GM13976 (cell line): ENCODE measurements around the gene EIF1.
A peak's percentile ranks its signal among the peaks of the same experiment; 100 is the strongest.

ENCODE experiments used
- DNase-seq: peaks from one replicate; pipeline ENCODE4 v3.0.0; 2012; ENCODE audit warnings: low spot score
- CTCF ChIP-seq: IDR thresholded peaks from 2 replicates; pipeline ENCODE4 v1.5.1; 2012; ENCODE audit warnings: borderline replicate concordance, mild to moderate bottlenecking; ENCODE audit not compliant: insufficient read depth; ENCODE audit errors: extremely low read depth, missing control alignments, control extremely low read depth
- in situ Hi-C: fragments of 300-500 bp; cut with MboI; formaldehyde crosslinking; loops from one replicate; pipeline ENCODE4 v1.12.0; 2022; ENCODE audit warnings: low sequenced_read_pairs, mixed read lengths, inconsistent platforms; ENCODE audit not compliant: unreplicated experiment

Gene EIF1

DNA sequence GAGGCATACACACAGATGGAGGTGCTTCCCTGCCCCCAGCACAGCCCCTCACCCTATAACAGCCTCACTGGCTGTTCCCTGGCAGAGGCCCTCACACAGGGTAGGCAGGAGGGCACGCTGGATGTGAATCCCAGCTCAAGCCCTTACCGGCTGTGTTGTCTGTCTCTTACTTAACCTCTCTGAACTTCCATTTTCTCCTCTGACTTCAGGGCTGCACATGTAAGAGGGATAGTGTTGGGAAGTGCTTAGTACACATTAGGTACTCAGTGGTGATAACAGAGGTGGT is 24.6 kb upstream of the EIF1 start:
- DNase-seq, result no peak
- TF ChIP-seq CTCF, result no peak
- in situ Hi-C loops, result loop anchor here (10.0 to 25.0 kb wide), 2 partner anchors 119 to 752 kb away; no protein-coding TSS in a partner anchor

- TF ChIP-seq CTCF, result no peak
- no peak for DNase-seq
- in situ Hi-C loops, result loop anchor here (10.0 to 25.0 kb wide), 2 partner anchors 120 to 753 kb away; no protein-coding TSS in a partner anchor
Measured at GRCh38 chr17:41664587-41665565, 23.8 kb upstream of the EIF1 start.

DNA sequence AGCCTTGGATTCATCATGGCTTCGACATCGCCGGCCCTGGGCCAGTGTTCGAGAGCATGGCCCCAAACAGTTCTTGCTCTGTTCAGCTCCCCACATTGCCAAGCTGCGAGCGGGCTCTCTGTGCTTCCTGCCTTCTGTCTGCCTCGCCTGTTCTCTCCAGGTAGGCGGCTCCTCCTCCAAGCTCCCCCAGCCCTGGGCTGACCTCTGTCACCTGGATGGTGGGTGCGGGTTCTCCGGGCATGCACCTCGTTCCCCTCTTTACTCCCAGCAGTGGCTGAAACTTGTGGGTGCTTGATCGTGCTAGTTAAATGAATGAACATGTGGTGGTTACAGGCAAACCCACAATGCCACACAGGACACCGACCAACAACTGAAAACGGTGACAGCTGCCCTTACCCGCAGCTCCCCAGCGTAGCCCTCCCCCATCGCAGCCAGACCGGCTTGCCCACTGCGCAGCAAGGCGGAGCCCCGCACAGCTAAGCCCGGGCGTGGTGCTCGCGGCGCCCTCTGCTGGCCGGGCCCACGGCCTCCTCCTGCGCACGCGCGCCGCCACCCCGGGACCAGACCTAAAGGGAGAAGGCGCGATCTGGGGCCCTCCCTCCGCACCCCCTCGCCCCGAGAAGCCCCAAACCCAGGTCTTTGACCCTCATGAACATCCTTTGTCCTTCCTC is 23.0 kb upstream of the EIF1 start:
- in situ Hi-C loops, result loop anchor here (10.0 to 25.0 kb wide), 2 partner anchors 121 to 753 kb away; no protein-coding TSS in a partner anchor
- TF ChIP-seq CTCF, result peak; percentile 99
- DNase-seq, result peak; percentile 94

- in situ Hi-C loops, result loop anchor here (10.0 to 25.0 kb wide), 2 partner anchors 121 to 754 kb away; no protein-coding TSS in a partner anchor
- peak; percentile 68 for DNase-seq
- no peak for TF ChIP-seq CTCF
Measured at GRCh38 chr17:41666237-41666641, 22.4 kb upstream of the EIF1 start.

- TF ChIP-seq CTCF, result peak; percentile 97
- in situ Hi-C loops, result loop anchor here (10.0 to 25.0 kb wide), 2 partner anchors 122 to 754 kb away; no protein-coding TSS in a partner anchor
Measured at GRCh38 chr17:41666708-41667279, 21.9 kb upstream of the EIF1 start.

More at GRCh38 chr17:41666708-41667279, 21.9 kb upstream of the EIF1 start:
- DNase-seq, result peak; percentile 88
